ENCODE results near the gene RAB25.

GRCh38 chr1:156070548-156070947 is 9.6 kb downstream of the RAB25 start:
- TF ChIP-seq CTCF (IDR thresholded peaks at IDR 0.05; ENCODE audit: poor library complexity, severe bottlenecking) (no peak), TAF1 (IDR thresholded peaks at IDR 0.05; ENCODE audit: low read depth) (no peak), EP300 (conservative IDR thresholded peaks at IDR 0.05; ENCODE audit: poor library complexity, severe bottlenecking) (no peak), MXI1 (conservative IDR thresholded peaks at IDR 0.05; ENCODE audit: poor library complexity, severe bottlenecking) (no peak), RAD21 (conservative IDR thresholded peaks at IDR 0.05) (no peak)
